Measurements from ENCODE around the gene EPB41L3.

Gene EPB41L3

GRCh38 chr18:5413447-5413846 lies 130.3 kb downstream of the EPB41L3 start:
- peak; percentile 58 for DNase-seq (ENCODE audit: low spot score)

GRCh38 chr18:5410582-5410981 lies 133.2 kb downstream of the EPB41L3 start:
- no peak for DNase-seq (ENCODE audit: low spot score)

DNA sequence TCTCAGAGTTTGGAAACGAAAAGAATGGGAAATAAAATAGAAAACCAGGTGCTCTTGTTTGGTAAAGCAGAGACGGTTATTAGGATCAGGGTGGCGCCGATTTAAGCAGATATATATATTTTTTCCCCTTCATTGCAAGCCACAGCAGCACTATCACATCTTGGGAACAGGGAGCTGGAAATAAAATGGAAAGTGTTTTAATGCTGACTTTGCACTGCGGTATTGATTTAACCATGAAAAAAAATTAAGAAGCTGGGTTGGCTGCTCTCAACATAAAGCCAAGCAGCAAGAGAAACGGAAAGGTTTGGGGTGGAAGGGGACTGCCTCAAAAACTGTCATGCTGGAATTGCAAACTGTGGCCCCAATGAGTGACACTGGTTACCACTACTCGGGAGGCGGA lies 145.5 kb downstream of the EPB41L3 start:
- no peak for DNase-seq (ENCODE audit: low spot score)

DNA sequence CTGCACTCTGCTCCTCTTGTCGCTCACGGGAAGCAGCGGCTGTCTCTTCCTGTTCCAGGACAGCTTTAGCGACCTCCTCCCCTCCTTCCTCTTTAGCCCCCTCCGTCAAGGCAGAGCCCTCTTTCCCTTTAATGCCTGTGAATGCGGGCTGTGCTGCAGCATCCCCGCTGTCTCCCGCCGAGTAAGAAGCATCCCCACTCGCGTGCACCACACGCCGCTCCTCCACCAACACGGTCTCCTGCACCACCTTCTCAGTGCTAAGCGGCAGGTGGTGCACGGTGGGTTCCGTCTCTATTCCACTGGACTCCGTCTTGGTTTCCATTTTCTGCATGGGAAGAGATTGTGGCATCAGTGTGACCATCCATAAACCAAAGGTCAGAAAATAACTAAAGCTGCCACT lies 146.7 kb downstream of the EPB41L3 start:
- no peak for DNase-seq (ENCODE audit: low spot score)

DNA sequence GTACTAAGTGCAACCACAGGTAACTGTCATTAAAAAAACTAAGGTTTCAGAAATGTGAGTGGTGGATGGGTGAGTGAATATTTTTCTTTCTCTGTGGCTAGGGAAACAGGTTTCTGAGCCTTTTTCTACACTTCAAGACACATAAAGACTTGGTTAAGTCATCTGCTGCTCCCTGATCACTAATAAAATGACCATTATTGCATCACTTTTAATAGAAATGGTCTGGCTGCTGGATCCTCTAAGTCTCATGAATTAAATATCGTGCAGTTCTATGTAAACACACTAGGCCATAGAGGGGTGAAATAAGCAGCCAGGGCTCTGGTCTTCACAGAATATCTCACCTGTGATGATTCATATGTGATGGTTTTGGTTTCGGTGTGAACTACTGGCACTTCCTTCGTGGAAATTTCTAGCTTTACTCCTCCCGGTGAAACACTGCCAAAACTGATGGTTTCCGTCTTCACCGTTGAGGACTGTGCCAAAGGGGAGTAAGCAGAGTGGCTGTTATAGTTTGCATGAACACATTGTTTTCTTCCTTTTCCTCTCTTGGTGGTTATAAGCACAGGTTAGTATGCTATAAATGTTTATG lies 147.8 kb downstream of the EPB41L3 start:
- DNase-seq (ENCODE audit: low spot score), result no peak

DNA sequence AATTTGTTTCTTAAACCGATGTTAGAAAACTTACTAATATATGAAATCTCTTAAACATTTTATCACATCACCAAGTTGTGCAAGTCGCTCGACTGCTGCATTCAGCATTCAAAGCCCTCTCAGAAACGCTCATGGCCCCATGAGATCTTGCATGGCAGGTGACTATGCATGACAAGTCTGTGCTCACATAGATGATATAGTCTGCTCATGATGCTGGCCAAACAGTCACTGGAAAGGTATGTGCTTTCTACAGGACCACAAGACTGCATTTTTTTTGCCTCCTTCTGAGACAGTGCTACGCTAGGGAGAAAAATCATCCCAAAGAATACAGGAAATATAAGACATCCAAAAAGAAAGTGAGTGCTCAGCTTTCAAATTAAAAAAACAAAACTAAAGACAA lies 150.0 kb downstream of the EPB41L3 start:
- no peak for DNase-seq (ENCODE audit: low spot score)

GRCh38 chr18:5391409-5391808 lies 152.4 kb downstream of the EPB41L3 start:
- DNase-seq (ENCODE audit: low spot score), result no peak

- no peak for DNase-seq (ENCODE audit: low spot score)
These were observed 154.4 kb downstream of the EPB41L3 start for GRCh38 chr18:5389356-5389755.

DNA sequence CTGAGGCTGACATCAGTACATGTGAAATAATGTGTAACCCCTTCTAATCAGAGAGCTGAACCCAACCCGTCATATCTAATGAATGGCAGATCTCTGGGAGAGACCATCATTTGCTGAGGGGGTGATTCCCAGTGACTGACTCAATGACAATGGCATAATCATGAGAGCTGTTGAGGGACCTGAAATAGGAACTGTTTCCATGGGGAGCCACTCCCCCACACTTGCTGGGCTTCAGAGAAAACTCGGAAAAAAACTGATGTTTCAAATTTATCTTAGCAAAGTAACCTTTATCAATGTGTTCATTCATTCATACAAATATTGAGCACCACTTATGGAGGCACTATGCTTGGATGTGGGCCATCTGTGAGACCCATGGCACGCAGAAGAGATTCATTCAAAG lies 154.9 kb downstream of the EPB41L3 start:
- DNase-seq (ENCODE audit: low spot score), result no peak

DNA sequence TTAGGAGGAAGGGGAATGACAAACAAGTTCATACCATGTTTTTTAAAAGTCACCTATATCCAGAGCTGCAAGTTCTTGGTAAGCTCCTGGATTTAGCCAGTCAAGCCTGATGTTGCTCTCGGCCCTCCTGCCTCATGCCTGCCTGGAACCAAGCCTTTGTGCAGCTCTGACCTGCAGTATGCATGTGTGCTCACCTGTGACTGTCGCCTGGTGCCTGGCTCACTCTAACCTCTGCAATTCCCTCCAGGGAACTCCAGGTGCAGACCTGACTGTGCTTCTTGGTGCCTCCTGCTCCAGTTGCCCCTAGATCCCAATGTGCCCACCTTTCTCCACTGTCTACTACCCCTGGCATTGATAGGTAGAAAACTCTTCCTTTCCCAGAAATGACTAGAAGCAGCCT lies 163.2 kb downstream of the EPB41L3 start:
- DNase-seq (ENCODE audit: low spot score), result no peak

DNA sequence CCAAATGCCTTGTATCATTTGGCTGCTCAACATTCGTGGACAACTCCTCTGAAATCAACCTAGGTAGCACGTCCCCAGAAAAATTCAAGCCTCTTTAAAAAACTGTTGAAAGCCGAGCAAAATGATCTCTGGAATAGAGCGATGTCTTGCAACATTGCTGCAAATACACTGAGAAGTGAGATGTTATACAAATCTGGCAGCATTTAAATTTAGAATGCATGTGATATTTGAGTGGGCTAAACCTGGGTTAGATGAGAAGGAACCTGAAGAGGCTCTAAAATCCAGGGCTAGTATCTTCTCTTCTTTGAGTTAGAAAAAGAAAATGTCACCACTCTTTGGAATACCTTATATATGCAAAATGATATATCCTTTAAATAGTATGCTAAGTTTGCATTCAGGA lies 166.8 kb downstream of the EPB41L3 start:
- no peak for DNase-seq (ENCODE audit: low spot score)

DNA sequence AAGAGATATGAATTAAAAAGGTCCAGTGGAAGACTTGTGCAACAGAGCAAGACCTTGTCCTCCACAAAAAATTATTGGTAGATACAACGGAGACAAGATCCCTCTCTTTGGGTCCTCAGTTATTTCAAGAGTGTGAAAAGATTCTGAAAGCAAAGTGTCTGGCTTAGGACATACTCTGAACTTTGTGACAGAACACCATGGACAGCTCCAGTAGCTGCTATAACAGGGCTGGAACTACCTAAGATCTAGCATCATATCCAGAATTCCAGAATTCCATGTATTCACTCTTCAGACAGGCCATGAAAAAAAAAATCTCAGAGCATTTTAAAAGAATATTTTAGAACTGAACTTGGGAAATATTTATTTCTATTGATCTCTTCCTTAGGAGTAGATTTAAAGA lies 173.5 kb downstream of the EPB41L3 start:
- no peak for DNase-seq (ENCODE audit: low spot score)

DNA sequence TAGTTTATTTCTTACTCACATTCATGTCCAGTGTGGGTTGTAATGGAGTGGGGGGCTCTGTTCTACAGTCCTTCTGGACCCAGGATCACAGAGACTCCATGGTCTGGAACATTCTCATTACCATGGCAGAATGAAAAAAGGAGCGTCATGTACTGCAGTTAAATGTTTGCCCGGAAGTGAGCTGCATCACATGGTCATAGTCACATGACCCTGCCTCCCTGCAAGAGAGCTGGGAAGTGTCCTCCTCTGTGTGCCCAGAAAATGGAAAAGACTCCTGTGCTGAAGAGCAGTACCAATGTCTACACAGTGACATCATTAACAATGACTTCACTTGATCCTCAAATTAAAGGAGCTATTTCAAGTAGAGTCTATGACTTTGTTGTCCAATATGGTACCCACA lies 174.3 kb downstream of the EPB41L3 start:
- DNase-seq (ENCODE audit: low spot score), result no peak

- no peak for DNase-seq (ENCODE audit: low spot score)
These were observed 178.4 kb downstream of the EPB41L3 start for GRCh38 chr18:5365443-5365842.

- no peak for DNase-seq (ENCODE audit: low spot score)
These were observed 193.2 kb downstream of the EPB41L3 start for GRCh38 chr18:5350636-5351035.

Data from globus pallidus (tissue), 1 donor.